Lower leg skin (tissue), 3 donors: ENCODE results near the gene AHCY.

ENCODE experiments used
- POLR2A ChIP-seq, 2 donors: fragments of 450-650 bp; IDR thresholded peaks; one replicate each; pipeline ENCODE4 v1.6.1; 2016 to 2017; ENCODE audit warnings: antibody characterized with exemption in 2 of 2, mild to moderate bottlenecking in 1 of 2, moderate library complexity in 1 of 2
- TF ChIP-seq, protein P1 (sequence below), 3 donors: fragments of 450-650 bp; IDR thresholded peaks; one replicate each; pipeline ENCODE4 v1.5.1; 2016; ENCODE audit warnings: antibody characterized with exemption in 3 of 3, mild to moderate bottlenecking in 3 of 3, moderate library complexity in 2 of 3

DNA sequence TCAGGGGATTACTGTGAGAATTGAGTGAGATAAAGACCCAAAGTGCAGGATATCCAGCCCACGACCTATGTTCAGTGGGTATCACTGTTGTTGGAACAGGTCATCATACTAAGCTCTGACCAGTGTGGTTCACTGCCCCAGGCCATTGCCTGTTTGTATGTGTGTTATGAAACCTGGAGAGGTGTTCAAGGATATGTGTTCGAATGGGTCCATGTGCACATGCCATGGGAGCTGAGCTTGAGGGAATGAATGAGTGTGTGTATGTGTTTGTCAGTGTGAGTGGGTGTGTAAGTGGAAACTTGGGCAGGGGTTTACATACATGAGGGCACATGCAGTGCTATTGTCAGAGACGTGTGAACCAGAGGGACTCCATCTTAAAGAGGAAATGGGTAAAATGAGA, 17.7 kb upstream of the AHCY start:
- TF ChIP-seq, protein P1, sequence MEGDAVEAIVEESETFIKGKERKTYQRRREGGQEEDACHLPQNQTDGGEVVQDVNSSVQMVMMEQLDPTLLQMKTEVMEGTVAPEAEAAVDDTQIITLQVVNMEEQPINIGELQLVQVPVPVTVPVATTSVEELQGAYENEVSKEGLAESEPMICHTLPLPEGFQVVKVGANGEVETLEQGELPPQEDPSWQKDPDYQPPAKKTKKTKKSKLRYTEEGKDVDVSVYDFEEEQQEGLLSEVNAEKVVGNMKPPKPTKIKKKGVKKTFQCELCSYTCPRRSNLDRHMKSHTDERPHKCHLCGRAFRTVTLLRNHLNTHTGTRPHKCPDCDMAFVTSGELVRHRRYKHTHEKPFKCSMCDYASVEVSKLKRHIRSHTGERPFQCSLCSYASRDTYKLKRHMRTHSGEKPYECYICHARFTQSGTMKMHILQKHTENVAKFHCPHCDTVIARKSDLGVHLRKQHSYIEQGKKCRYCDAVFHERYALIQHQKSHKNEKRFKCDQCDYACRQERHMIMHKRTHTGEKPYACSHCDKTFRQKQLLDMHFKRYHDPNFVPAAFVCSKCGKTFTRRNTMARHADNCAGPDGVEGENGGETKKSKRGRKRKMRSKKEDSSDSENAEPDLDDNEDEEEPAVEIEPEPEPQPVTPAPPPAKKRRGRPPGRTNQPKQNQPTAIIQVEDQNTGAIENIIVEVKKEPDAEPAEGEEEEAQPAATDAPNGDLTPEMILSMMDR (IDR thresholded peaks at IDR 0.05), result no peak
- no peak for TF ChIP-seq POLR2A (IDR thresholded peaks at IDR 0.05)
